ENCODE measurements around the gene STK40. TPM values are rescaled to one million over a fixed set of nuclear protein-coding genes. Genes with fewer than 3 reads are reported as not detected.

STK40 gene
- polyA plus RNA-seq, 3 donors, result 40.2 to 65.9 (median 55.8) TPM

DNA sequence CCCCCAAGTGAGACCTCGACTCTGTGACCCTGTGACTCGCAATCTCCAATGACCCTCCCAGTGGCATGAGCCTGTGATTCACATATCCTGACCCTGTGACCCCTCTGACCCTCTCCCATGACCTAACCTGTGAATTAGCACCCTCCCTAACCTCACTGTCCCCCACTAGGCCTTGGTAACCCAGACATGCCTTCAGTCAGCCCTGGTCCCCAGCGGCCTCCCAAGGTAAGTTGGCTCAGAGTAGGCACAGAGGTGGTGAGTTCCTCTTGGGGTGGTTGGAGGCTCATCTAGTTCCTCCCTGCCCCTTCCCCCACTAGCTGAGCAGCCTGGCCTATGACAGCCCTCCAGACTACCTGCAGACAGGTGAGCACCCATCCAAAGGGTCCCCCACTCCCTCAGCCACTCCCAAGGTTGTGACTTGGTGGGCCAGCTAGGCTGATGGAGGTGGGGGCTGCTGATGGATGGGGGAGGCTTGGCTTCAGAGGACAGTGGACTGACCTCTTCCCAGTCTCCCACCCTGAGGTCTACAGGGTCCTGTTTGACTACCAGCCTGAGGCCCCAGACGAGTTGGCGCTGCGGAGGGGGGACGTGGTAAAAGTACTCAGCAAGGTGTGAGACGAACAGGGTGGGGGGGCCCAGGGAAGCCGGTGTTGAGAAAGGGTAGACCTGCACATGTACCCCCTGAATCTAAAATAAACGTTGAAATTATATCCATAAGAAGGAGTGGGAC is 78.0 kb downstream of the STK40 start:
- Mint-ChIP-seq H3K27me3 (ENCODE audit: low read depth in 3 of 3) (peaks cover 4 to 7% (median 5%) of the 10 kb centered on the region in 3 donors), H3K9me3 (peaks cover 0 to 2% (median 0%) of the 10 kb centered on the region in 7 donors), H3K4me1 (peaks cover 34% of the 10 kb centered on the region), H3K27ac (peak overlapping the region in 5 of 7 donors; percentile 23 to 91 (median 88)), H3K36me3 (peaks cover 19 to 22% of the 10 kb centered on the region in 2 donors), H3K4me3 (peak overlapping the region; percentile 92 to 93)
- WGBS (ENCODE audit: insufficient coverage), result 85% methylated on average over 2 of the region's 10 CpGs
- H3K27me3 ChIP-seq (ENCODE audit: control insufficient read depth in 2 of 2, insufficient read depth in 2 of 2, low read length in 2 of 2), result peaks cover 0 to 4% of the 10 kb centered on the region in 2 donors
- H3K4me1 ChIP-seq (ENCODE audit: control insufficient read depth in 1 of 2, insufficient read depth in 2 of 2, low read length in 2 of 2), result peaks cover 26 to 35% of the 10 kb centered on the region in 2 donors
- H3K27ac ChIP-seq (ENCODE audit: low read depth in 1 of 2, low read length in 2 of 2), result no peak overlapping the region
- peak overlapping the region in 1 of 3 experiments; percentile 84 for H3K4me3 ChIP-seq (replicated peaks in 1 of 3; ENCODE audit: low read depth in 2 of 3, low read length in 3 of 3)
- H3K9ac ChIP-seq (ENCODE audit: insufficient read depth, low read length, poor library complexity, severe bottlenecking), result no peak overlapping the region
- H3K4me2 ChIP-seq (replicated peaks; ENCODE audit: extremely low read depth, low read length, poor library complexity, severe bottlenecking), result peak overlapping the region; percentile 87
- peak in 1 of 3 donors; percentile 65 for DNase-seq
- H2AFZ ChIP-seq (ENCODE audit: insufficient read depth, low read depth, low read length, poor library complexity, severe bottlenecking), result no peak overlapping the region
- TF ChIP-seq CTCF (IDR thresholded peaks at IDR 0.05), result no peak
- H3K36me3 ChIP-seq (replicated peaks in 1 of 2; ENCODE audit: control insufficient read depth in 1 of 2, insufficient read depth in 2 of 2, low read length in 2 of 2), result peaks cover 13 to 14% of the 10 kb centered on the region in 2 donors
- intact Hi-C loops (cut with micrococcal nuclease), result loop anchor here in 1 of 2 donors (10.0 kb wide), 1 partner anchor 1167 kb away; the partner anchor contains the start of gene ZC3H12A
- H4K20me1 ChIP-seq (ENCODE audit: insufficient read depth, low read length), result peaks cover 30% of the 10 kb centered on the region
- no peaks in the 10 kb centered on the region for H3K9me3 ChIP-seq (replicated peaks in 1 of 2; ENCODE audit: control insufficient read depth in 1 of 2, insufficient read depth in 1 of 2, low read length in 2 of 2)
- no peaks in the 10 kb centered on the region for H3K79me2 ChIP-seq (ENCODE audit: insufficient read depth, low read length)

- no peaks in the 10 kb centered on the region for H3K79me2 ChIP-seq (ENCODE audit: insufficient read depth, low read length)
- intact Hi-C loops (cut with micrococcal nuclease), result loop anchor here in 1 of 2 donors (10.0 kb wide), 1 partner anchor 1168 kb away; the partner anchor contains the start of gene ZC3H12A
- WGBS (ENCODE audit: insufficient coverage), result 0% methylated on average over 40 of the region's 46 CpGs
Observed at GRCh38 chr1:36306902-36307456, 78.7 kb downstream of the STK40 start.

More at GRCh38 chr1:36306902-36307456, 78.7 kb downstream of the STK40 start:
- H3K9me3 Mint-ChIP-seq, result peaks cover 0 to 2% (median 0%) of the 10 kb centered on the region in 7 donors
- Histone ChIP-seq H3K4me2 (replicated peaks; ENCODE audit: extremely low read depth, low read length, poor library complexity, severe bottlenecking) (peak overlapping the region; percentile 87), H3K4me3 (replicated peaks in 1 of 3; ENCODE audit: low read depth in 2 of 3, low read length in 3 of 3) (peak overlapping the region; percentile 37 to 84 (median 64)), H4K20me1 (ENCODE audit: insufficient read depth, low read length) (peaks cover 38% of the 10 kb centered on the region), H3K27ac (ENCODE audit: low read depth in 1 of 2, low read length in 2 of 2) (peak overlapping the region in 1 of 2 donors; percentile 46), H2AFZ (ENCODE audit: insufficient read depth, low read depth, low read length, poor library complexity, severe bottlenecking) (peak overlapping the region; percentile 97), H3K4me1 (ENCODE audit: control insufficient read depth in 1 of 2, insufficient read depth in 2 of 2, low read length in 2 of 2) (peaks cover 26 to 35% of the 10 kb centered on the region in 2 donors), H3K9me3 (replicated peaks in 1 of 2; ENCODE audit: control insufficient read depth in 1 of 2, insufficient read depth in 1 of 2, low read length in 2 of 2) (no peaks in the 10 kb centered on the region), H3K27me3 (ENCODE audit: control insufficient read depth in 2 of 2, insufficient read depth in 2 of 2, low read length in 2 of 2) (peaks cover 0 to 4% of the 10 kb centered on the region in 2 donors), H3K9ac (ENCODE audit: insufficient read depth, low read length, poor library complexity, severe bottlenecking) (peak overlapping the region; percentile 76), H3K36me3 (replicated peaks in 1 of 2; ENCODE audit: control insufficient read depth in 1 of 2, insufficient read depth in 2 of 2, low read length in 2 of 2) (peaks cover 21% of the 10 kb centered on the region in 2 donors)
- H3K27me3 Mint-ChIP-seq (ENCODE audit: low read depth in 3 of 3), result peaks cover 4 to 7% (median 5%) of the 10 kb centered on the region in 3 donors
- H3K4me1 Mint-ChIP-seq, result peaks cover 34% of the 10 kb centered on the region
- DNase-seq, result peak; percentile 86 to 91 (median 87)
- H3K4me3 Mint-ChIP-seq, result peak overlapping the region; percentile 92 to 93
- peaks cover 27 to 30% of the 10 kb centered on the region in 2 donors for H3K36me3 Mint-ChIP-seq
- peak overlapping the region in 6 of 7 donors; percentile 26 to 91 (median 86) for H3K27ac Mint-ChIP-seq
- TF ChIP-seq CTCF (IDR thresholded peaks at IDR 0.05), result no peak

All from CD14-positive monocyte (primary cell).